H9 (cell line): ENCODE results near the gene CLIC1. TPM values are rescaled to one million over a fixed set of nuclear protein-coding genes. Genes with fewer than 3 reads are reported as not detected.

Experiments used
- DNase-seq: peaks from one replicate; pipeline ENCODE4 v3.0.0-alpha.2; 2017
- H2AFZ ChIP-seq: one replicate; pipeline ENCODE4 v1.6.1; 2013; ENCODE audit warnings: mild to moderate bottlenecking, low read length, control low read depth, moderate library complexity
- H2AK5ac ChIP-seq: 2 replicates; pipeline ENCODE4 v1.6.1; 2013; ENCODE audit warnings: low read length, control low read depth, mixed read lengths; ENCODE audit not compliant: insufficient read length
- H2BK120ac ChIP-seq: one replicate; pipeline ENCODE4 v1.6.1; 2013; ENCODE audit warnings: low read depth, mild to moderate bottlenecking, low read length, control low read depth, inconsistent platforms; ENCODE audit not compliant: poor library complexity, severe bottlenecking
- H2BK12ac ChIP-seq: 2 replicates; pipeline ENCODE4 v1.6.1; 2013; ENCODE audit warnings: low read length, control low read depth, mixed read lengths, low read depth; ENCODE audit not compliant: insufficient read length
- H2BK15ac ChIP-seq: 2 replicates; pipeline ENCODE4 v1.6.1; 2013; ENCODE audit warnings: low read depth, low read length, control low read depth
- H2BK20ac ChIP-seq: one replicate; pipeline ENCODE4 v1.6.1; 2013; ENCODE audit warnings: low read depth, mild to moderate bottlenecking, low read length, control low read depth, inconsistent platforms; ENCODE audit not compliant: poor library complexity, severe bottlenecking
- H2BK5ac ChIP-seq: 2 replicates; pipeline ENCODE4 v1.6.1; 2013; ENCODE audit warnings: low read length, control low read depth, mixed read lengths; ENCODE audit not compliant: insufficient read length
- H3K14ac ChIP-seq: 2 replicates; pipeline ENCODE4 v1.6.1; 2013; ENCODE audit warnings: low read length, control low read depth; ENCODE audit not compliant: insufficient read depth
- H3K18ac ChIP-seq: 2 replicates; pipeline ENCODE4 v1.6.1; 2013; ENCODE audit warnings: low read depth, mild to moderate bottlenecking, mixed read lengths, low read length, control low read depth; ENCODE audit not compliant: insufficient read length
- H3K23ac ChIP-seq: 2 replicates; pipeline ENCODE4 v1.6.1; 2013; ENCODE audit warnings: low read length, control low read depth, mixed read lengths, low read depth; ENCODE audit not compliant: insufficient read length
- H3K23me2 ChIP-seq: 2 replicates; pipeline ENCODE4 v1.6.1; 2013; ENCODE audit warnings: low read depth, mild to moderate bottlenecking, mixed read lengths, low read length, control low read depth; ENCODE audit not compliant: insufficient read length, poor library complexity, severe bottlenecking
- H3K27ac ChIP-seq: 2 replicates; pipeline ENCODE4 v1.5.1; 2013; ENCODE audit warnings: low read length, control low read depth, mixed read lengths, low read depth; ENCODE audit not compliant: insufficient read length
- H3K27me3 ChIP-seq: 2 replicates; pipeline ENCODE4 v1.6.1; 2013; ENCODE audit warnings: low read length, control low read depth, inconsistent platforms; ENCODE audit not compliant: insufficient read depth
- H3K4ac ChIP-seq: 2 replicates; pipeline ENCODE4 v1.6.1; 2013; ENCODE audit warnings: low read depth, mild to moderate bottlenecking, control low read depth, inconsistent platforms, low read length, moderate library complexity
- H3K4me1 ChIP-seq: 2 replicates; pipeline ENCODE4 v1.6.1; 2013; ENCODE audit warnings: low read length, control low read depth, inconsistent platforms; ENCODE audit not compliant: insufficient read depth
- H3K4me2 ChIP-seq: 2 replicates; pipeline ENCODE4 v1.6.1; 2013; ENCODE audit warnings: low read length, control low read depth, mixed read lengths; ENCODE audit not compliant: insufficient read length, insufficient read depth
- H3K56ac ChIP-seq: 2 replicates; pipeline ENCODE4 v1.6.1; 2013; ENCODE audit warnings: low read depth, mild to moderate bottlenecking, mixed read lengths, low read length, control low read depth; ENCODE audit not compliant: insufficient read length
- H3K79me1 ChIP-seq: 2 replicates; pipeline ENCODE4 v1.6.1; 2013; ENCODE audit warnings: low read depth, mild to moderate bottlenecking, moderate library complexity, low read length, control low read depth, inconsistent platforms; ENCODE audit not compliant: insufficient read depth, poor library complexity, severe bottlenecking
- H3K79me2 ChIP-seq: 2 replicates; pipeline ENCODE4 v1.6.1; 2013; ENCODE audit warnings: low read length, control low read depth, inconsistent platforms; ENCODE audit not compliant: insufficient read depth
- H3K9ac ChIP-seq: 2 replicates; pipeline ENCODE4 v1.6.1; 2013; ENCODE audit warnings: low read length, control low read depth, mixed read lengths; ENCODE audit not compliant: insufficient read length; ENCODE audit errors: extremely low read depth
- H3K9me3 ChIP-seq: one replicate; pipeline ENCODE4 v1.6.1; 2013; ENCODE audit warnings: low read depth, low read length, inconsistent platforms; ENCODE audit not compliant: control insufficient read depth
- H3T11ph ChIP-seq: one replicate; pipeline ENCODE4 v1.6.1; 2013; ENCODE audit warnings: mild to moderate bottlenecking, low read length, control low read depth, inconsistent platforms
- H4K20me1 ChIP-seq: one replicate; pipeline ENCODE4 v1.6.1; 2013; ENCODE audit not compliant: control insufficient read depth, insufficient read length, insufficient read depth
- H4K5ac ChIP-seq: 2 replicates; pipeline ENCODE4 v1.6.1; 2013; ENCODE audit warnings: low read depth, mild to moderate bottlenecking, mixed read lengths, low read length, control low read depth; ENCODE audit not compliant: insufficient read length
- H4K8ac ChIP-seq: replicated peaks from 2 replicates; pipeline ENCODE4 v1.6.1; 2013; ENCODE audit warnings: low read length, control low read depth, mixed read lengths, low read depth; ENCODE audit not compliant: insufficient read length
- H4K91ac ChIP-seq: 2 replicates; pipeline ENCODE4 v1.6.1; 2013; ENCODE audit warnings: low read depth, mild to moderate bottlenecking, moderate library complexity, mixed read lengths, low read length, control low read depth; ENCODE audit not compliant: insufficient read length
- H3K27ac Mint-ChIP-seq, 3 experiments: 2 replicates in 2 of 3; 3 replicates in 1 of 3; pipeline ENCODE4 v1.8.0; 2020 to 2021; ENCODE audit warnings: mixed read lengths in 3 of 3, mild to moderate bottlenecking in 1 of 3, moderate library complexity in 1 of 3
- H3K27me3 Mint-ChIP-seq: 2 replicates; pipeline ENCODE4 v1.8.0; 2021; ENCODE audit warnings: low read depth, mild to moderate bottlenecking, moderate library complexity, mixed read lengths
- H3K36me3 Mint-ChIP-seq, 3 experiments: 2 replicates in 2 of 3; 3 replicates in 1 of 3; pipeline ENCODE4 v1.8.0; 2020 to 2021; ENCODE audit warnings: low read depth in 3 of 3, mixed read lengths in 3 of 3; ENCODE audit not compliant: insufficient read depth in 1 of 3
- H3K4me1 Mint-ChIP-seq, 2 experiments: 2 replicates each; pipeline ENCODE4 v1.8.0; 2020; ENCODE audit warnings: mixed read lengths in 2 of 2
- H3K4me3 Mint-ChIP-seq, 2 experiments: 2 replicates in 1 of 2; 3 replicates in 1 of 2; pipeline ENCODE4 v1.8.0; 2020 to 2021; ENCODE audit warnings: mild to moderate bottlenecking in 2 of 2, mixed read lengths in 2 of 2, moderate library complexity in 1 of 2
- H3K9me3 Mint-ChIP-seq, 2 experiments: 2 replicates in 1 of 2; 3 replicates in 1 of 2; pipeline ENCODE4 v1.8.0; 2020; ENCODE audit warnings: mild to moderate bottlenecking in 2 of 2, mixed read lengths in 2 of 2, moderate library complexity in 1 of 2
- CTCF ChIP-seq: fragments of 200-600 bp; sonication (generic); conservative IDR thresholded peaks from 3 replicates; pipeline ENCODE4 v1.8.0; 2021; ENCODE audit warnings: antibody characterized with exemption, mild to moderate bottlenecking
- WGBS: extraction: QIAGEN DNeasy Blood & Tissue Kit; methylation state at CpG from one replicate; pipeline ENCODE4 v1.1.7; 2013; ENCODE audit warnings: missing lambda C conversion rate, low lambda C conversion rate, mixed read lengths; ENCODE audit not compliant: insufficient read length; ENCODE audit errors: extremely low coverage; 5-methylcytosine and 5-hydroxymethylcytosine counted together
- total RNA-seq: library from RNA; stranded (reverse); gene quantifications from 2 replicates; pipeline ENCODE4 v1.2.1, GENCODE V29; 2021

The CLIC1 gene
- total RNA-seq, 1 experiment from 2014 or later: 265 TPM

DNA sequence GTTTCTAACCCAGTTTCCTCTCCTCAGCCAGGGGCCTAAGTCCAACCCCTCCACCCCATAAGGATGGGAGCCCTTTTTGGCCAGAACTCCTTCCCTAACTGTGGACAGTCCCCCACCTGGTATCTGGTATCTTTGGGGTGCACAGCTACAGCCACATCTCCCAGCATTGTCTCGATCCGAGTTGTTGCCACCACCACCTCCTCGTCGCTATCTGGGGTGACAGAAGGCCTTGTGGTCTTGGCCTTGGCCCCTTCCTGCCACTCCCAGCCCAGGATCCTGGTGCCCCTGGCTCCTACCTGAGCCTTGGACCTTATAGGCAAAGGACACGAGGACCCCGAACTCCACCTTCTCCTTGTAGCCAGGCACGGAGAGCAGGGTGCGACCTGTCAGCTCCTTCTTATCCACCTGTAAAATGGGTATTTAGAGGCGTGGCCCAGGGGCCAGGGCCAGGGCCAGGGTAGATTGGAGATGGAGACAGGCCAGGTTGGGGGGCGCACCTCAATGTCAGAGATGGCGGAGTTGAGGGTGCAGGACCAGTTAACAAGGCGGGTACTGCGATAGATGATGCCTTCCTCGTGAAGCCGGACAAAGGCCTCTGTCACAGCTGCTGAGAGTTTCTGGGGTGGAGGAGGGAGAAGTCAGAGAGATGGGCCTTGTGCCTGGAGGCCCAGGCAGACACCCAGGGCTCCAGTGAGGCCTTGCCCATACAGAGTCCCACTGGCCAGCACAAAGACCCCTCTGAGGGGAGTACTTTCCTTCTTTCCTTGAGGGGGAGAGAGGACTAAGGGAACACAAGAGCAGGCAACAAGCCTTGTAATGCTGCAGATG, 48.0 kb upstream of the CLIC1 start:
- Histone ChIP-seq H3K27ac (no peak overlapping the region), H2BK15ac (no peak overlapping the region), H3K27me3 (no peaks in the 10 kb centered on the region), H3K23me2 (no peaks in the 10 kb centered on the region), H4K5ac (no peak overlapping the region), H2BK20ac (no peak overlapping the region), H2BK12ac (no peak overlapping the region), H2BK120ac (no peak overlapping the region), H2AK5ac (no peak overlapping the region), H3K4ac (no peak overlapping the region), H4K8ac (no peak overlapping the region), H3K79me1 (no peaks in the 10 kb centered on the region), H2AFZ (no peak overlapping the region), H3K14ac (no peak overlapping the region), H3K18ac (no peak overlapping the region), H3K23ac (no peak overlapping the region), H3K4me1 (no peaks in the 10 kb centered on the region), H4K91ac (no peak overlapping the region), H3K79me2 (no peaks in the 10 kb centered on the region), H4K20me1 (peaks cover 3% of the 10 kb centered on the region), H3K56ac (no peak overlapping the region), H2BK5ac (no peak overlapping the region), H3K9me3 (no peaks in the 10 kb centered on the region), H3K4me2 (no peak overlapping the region), H3T11ph (no peak overlapping the region), H3K9ac (no peak overlapping the region)
- TF ChIP-seq CTCF: no peak
- H3K4me1 Mint-ChIP-seq: no peaks in the 10 kb centered on the region
- no peaks in the 10 kb centered on the region for H3K9me3 Mint-ChIP-seq
- peaks cover 37 to 74% (median 67%) of the 10 kb centered on the region in 3 experiments for H3K36me3 Mint-ChIP-seq
- no peak overlapping the region; a peak in 1 of 5 replicates for H3K4me3 Mint-ChIP-seq
- no CpG with 5 or more reads among the region's 15 CpGs for WGBS
- no peaks in the 10 kb centered on the region for H3K27me3 Mint-ChIP-seq
- DNase-seq: no peak
- no peak overlapping the region; a peak in 1 of 7 replicates for H3K27ac Mint-ChIP-seq
